NOMO-1 (cell line): ENCODE data around the gene LGR6.
"Not testable (repeated sequence)": the region's sequence is repeated elsewhere in the genome, so short reads cannot be mapped to it uniquely, and the experiment has no call there.

ENCODE experiments used
- DNase-seq, 2 experiments: peaks; one replicate each; lab custom pipeline; 2025; ENCODE audit not compliant: unreplicated experiment in 2 of 2; lab: John Stamatoyannopoulos, UW

LGR6 gene

DNA sequence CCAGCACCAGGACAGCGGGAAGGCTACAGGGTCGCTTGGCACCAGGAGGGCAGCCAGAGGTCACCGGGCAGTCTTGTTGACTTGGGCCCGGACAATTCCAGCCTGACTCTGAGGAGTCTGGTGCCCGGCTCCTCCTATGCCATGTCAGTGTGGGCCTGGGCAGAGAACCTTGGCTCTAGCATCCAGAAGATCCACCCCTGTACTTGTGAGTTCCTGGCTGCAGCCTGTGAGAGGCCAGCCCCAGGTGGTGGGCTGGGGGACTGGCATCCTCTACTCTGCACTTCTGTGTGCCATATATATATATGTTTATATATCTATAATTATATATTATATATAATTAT, 21.6 kb upstream of the LGR6 start:
- DNase-seq: peak in 1 of 2 experiments; percentile 45

DNA sequence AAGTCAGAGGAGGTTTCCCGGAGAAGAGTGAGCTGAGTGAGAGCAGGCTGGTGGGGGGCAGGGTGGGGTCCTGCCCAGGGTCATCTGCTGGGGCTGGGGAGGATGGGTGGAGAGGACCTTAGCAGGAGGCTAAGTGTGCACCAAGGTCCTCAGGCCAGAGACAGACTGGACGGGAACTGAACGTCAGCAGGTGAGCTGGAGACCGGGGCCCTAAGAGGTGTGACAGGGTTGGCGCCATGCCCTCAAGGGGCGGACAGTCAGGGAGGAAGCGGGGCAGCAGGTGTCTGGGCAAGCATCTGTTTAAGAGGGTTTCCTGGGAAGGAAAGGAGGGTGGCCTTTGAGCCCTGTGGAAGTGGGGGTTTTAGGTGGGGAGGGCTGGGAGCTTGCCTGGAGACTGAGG, 19.6 kb upstream of the LGR6 start:
- no peak for DNase-seq

DNA sequence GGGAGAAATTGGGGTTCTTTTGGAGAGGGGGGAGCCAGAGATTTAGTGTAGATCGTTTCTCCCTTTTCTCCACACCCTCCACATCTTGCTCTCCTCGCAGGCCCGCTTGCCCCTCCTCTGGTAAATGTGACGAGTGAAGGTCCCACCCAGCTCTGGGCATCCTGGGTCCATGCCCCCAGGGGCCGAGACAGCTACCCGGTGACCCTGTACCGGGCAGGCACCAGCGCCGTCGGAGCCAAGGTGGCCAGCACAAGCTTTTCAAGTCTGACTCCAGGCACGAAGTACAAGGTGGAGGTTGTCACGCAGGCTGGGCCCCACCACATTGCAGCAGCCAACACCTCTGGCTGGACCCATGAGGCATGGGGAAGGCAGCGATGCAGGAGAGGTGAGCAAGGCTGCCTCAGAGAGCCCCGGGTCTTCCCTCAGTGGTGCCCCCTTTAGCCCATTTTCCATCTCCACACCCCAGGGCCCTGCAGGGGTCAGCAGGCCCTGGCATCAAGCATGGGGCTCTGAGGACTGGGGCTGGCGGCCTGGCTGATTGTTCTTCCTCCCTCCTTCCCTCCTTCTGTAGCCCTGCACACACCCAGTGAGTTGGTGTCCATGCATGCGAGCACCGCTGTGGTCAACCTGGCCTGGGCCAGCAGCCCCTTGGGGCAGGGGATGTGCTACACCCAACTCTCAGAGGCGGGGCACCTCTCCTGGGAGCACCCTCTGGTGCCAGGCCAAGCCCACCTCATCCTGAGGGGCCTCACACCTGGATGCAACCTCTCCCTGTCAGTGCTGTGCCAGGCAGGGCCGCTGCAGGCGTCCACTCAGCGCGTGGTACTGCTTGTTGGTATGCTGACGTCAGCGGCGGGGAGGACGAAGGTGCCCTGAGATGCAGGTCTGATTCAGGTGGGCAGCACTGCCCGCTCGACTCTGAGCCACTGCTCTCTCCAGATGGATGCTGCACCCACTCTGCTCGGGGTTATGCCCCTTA, 16.4 kb upstream of the LGR6 start:
- DNase-seq: no peak

DNA sequence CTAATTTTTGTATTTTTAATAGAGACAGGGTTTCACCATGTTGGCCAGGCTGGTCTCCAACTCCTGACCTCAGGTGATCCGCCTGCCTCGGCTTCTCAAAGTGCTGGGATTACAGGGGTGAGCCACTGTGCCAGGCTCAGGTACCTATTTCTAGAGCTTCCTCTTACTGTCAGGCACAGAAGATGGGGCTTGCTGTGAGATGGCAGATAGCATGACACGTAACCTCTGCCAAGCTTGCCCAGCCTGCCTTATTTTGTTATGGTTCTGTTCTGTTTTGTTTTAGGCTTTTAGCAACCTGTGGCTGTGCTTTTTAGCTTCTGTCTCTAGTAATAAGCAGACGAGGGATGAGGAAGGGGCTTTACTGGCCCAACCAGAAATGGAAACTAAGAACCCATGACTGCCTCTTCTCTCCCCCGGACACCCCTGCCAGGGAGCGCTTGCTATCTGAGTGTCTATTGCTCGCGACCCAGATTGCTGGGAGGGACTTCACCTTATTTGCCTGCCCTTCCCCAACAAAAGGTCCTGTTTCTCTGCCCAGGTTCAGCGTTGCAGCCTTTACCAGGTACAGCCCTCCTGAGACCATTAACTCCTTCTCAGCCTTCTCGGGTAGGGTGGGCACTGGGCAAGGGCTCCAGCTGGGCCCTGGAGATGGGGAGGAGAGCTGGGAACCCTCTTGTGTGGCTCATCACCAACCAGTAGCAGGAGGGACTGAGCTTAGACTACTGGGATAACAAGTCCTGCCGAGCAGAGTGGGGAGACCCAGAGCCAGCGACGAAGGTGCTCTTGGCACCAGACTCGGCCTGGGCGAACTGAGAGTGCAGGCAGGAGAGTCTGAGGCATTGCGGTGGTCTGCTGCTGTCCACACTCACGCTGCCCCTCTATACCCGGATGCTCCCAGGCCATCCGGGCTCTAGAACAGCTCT, 13.5 kb upstream of the LGR6 start:
- no peak for DNase-seq

DNA sequence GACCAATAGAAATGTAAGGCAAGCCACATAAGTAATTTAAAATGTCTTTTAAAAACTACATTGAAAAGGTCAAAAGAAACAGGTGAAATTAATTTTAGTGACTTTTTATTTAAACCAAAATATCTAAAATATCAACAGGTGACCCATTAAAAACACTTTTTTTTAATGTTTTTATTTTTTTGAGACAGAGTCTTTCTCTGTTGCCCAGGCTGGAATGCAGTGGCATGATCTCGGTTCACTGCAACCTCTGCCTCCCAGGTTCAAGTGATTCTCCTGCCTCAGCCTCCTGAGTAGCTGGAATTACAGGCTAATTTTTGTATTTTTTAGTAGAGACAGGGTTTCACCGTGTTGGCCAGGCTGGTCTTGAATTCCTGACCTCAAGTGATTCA, 12.9 kb upstream of the LGR6 start:
- not testable (repeated sequence) for DNase-seq

DNA sequence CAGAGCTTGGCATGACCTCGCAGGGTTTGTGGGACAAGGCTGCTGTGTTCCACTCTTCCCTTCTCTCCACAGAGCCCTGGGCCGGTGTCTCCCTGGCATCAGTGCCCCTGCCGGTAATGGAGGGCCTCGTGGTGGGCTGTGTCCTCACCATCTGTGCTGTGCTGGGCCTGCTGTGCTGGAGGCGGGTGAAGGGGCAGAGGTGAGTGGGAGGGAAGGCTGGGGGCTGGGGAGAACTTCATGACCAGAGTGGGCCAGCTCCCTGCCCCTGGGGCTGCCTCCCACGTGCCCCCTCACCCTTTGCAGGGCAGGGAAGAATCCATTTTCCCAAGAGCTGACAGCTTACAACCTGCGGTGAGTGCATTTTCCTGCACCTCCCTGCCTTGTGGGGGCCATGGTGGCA, 12.0 kb upstream of the LGR6 start:
- DNase-seq: no peak

DNA sequence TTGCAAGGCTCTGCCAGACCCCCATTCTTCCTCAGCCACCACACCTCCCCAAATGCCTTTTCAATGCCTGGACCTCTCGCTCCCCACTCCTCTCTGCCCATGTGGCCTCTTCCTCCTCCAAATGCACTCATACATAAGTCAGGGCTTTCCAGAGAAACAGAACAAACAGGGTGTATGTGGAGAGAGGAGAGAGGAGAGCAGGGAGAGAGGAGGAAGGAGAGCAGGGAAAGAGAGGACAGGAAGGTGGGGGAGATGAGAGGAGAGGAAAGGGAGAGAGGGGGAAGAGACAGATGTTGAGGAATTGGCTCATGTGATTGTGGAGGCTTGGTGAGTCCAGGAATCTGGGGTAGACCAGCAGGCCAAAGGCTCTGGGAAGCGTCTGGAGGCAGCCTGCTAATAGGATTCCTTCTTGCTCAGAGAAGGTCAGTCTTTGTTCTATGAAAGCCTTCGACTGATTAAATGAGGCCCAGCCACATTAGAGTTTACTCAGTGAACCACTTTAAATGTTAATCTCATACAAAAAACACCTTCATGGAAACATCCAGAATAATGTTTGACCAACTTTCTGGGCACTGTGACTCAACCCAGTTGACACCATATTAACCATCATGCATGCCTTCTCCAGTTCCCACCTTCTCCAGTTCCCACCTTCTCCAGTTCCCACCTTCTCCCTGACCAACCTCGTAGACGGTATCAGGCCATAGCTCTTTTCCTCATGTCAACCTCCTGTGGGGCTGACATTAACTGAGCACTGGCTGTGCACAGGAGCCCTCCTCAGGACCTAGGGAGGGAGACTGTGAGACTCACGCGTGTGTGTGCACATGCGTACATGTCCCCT, 11.3 kb upstream of the LGR6 start:
- no peak for DNase-seq

DNA sequence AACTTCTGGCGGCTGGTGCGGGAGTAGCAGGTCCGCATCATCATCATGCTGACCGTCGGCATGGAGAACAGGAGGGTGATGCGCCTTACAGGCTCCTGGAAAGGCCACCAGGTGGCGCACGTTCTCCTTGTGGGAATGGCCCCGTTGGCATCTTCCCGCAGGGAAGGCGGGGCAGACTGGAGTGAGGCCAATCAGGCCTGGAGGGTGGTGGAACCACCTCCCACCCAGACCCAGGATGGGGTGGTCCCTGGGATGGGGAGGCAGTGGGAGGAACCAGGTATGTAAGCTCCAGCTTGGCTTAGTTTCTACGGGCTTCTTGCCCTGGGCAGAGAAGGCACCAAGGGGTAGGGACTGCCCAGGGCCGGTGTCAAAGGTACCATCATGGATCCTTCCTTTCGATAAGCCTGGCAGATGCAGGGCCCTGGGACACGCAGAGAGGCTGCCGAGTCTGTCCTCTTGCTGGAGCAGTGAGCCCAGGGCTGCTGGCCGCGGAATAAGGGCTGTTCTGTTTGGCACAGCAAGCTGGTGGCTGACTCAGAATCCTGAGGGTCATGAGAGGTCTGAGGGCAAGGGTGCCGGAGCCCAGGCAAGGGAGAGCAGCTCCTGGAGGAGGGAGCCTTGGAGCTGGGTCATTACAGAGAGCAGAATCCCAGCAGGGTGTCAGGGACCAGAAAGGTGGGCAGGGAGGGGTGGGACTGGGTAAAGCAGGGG, 8.7 kb upstream of the LGR6 start:
- peak; percentile 58 to 68 for DNase-seq

DNA sequence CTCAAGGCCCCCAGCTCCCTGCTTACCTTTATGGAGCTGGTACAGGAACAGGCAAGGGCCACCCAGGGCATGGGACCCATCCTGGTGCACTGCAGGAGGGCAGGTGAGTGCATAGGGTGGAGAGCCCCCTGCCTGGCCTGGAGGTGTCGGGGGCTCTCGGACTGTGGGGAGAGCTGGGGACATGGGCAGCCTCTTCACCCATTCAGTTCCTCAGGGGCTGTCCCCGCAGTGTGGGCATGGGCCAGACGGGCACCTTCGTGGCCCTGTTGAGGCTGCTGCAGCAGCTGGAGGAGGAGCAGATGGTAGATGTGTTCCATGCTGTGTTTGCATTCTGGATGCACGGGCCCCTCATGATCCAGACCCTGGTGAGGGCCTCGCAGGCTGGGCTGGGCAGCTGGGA, 7.3 kb upstream of the LGR6 start:
- DNase-seq: no peak

DNA sequence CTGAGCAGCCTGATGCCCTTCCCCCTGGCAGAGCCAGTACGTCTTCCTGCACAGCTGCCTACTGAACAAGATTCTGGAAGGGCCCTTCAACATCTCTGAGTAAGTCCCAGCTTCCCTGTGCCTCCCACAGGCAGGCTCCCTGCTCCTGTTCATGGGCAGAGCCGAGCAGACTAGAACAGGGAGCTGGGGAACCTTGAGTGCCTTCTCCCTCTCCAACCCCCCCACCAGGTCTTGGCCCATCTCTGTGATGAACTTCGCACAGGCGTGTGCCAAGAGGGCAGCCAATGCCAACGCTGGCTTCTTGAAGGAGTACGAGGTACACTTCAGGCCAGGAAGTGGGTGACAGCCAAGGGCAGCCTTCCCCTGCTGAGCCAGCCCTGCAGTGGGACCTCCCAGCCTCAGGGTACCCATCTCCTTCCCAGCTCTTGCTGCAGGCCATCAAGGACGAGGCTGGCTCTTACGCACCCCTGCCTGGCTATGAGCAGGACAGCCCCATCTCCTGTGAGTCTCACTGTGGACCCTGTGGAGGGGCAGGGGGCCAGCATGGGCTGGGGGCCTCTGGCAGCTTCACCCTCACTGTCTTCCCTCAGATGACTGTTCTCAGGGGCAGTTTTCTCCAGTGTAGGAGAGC, 6.4 kb upstream of the LGR6 start:
- DNase-seq: no peak

DNA sequence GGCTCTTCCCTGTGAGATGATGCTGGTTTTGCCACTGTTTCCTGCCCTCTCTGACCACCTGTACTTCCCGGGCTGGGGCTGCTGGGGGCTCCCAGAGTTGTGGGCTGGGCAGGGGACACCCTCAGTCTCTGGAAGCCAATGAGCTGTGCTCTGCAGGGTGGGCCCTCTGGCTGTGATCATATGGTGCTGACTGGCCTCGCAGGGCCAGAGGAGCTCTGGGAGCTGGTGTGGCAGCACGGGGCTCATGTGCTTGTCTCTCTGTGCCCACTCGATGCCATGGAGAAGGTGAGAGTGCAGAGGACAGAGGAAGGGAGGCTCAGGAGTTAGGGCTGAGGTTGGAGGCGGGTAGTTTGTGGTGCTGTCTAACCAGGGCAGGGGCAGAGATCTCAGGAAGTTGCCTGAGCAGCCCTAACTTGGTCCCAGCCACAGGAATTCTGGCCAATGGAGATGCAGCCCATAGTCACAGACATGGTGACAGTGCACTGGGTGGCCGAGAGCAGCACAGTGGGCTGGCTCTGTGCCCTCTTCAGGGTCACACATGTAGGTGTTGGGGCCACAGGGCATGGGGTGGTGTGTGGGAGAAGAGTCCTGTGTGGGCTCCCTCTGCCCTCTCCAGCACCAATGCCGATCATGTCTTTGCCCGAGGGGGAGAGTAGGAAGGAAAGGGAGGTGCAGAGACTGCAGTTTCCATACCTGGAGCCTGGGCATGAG, 5.7 kb upstream of the LGR6 start:
- no peak for DNase-seq

DNA sequence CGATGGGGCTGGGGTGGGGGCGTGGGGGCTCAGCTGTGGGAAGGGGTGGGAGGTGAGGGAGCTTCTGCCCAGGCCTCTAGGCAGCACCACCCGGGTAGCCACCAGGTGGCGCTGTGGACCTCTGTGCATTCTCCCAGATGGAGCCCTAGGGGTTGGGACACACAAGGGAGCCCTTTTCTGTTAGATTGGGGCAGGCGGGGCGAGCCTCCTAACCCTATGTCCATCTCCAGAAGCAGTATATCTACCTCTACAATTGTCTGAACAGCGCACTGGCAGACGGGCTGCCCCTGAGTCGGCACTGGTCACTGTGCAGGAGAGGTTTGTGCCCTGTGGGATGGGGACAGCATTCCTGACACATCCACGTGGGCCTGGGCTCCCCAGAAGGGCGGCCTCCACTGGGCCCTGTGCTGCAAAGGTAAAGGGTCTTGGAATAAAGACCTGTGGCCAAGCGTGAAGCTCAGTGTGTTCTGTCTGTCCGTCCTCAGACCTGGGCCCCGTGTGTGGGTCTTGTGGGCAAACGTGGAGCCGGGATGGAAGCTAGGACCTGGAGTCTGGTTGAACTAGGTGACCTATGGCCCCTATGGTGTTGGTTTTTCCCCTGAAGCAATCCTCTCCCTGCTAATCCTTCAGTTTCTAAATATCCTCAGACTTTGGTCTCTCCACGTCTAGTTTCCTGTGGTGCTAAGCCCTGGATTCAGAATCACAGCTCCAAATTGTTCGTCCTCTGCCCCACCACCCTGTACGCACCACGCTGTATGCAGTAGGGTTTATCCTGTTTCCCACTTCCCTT, 4.4 kb upstream of the LGR6 start:
- DNase-seq: peak; percentile 13 to 52

DNA sequence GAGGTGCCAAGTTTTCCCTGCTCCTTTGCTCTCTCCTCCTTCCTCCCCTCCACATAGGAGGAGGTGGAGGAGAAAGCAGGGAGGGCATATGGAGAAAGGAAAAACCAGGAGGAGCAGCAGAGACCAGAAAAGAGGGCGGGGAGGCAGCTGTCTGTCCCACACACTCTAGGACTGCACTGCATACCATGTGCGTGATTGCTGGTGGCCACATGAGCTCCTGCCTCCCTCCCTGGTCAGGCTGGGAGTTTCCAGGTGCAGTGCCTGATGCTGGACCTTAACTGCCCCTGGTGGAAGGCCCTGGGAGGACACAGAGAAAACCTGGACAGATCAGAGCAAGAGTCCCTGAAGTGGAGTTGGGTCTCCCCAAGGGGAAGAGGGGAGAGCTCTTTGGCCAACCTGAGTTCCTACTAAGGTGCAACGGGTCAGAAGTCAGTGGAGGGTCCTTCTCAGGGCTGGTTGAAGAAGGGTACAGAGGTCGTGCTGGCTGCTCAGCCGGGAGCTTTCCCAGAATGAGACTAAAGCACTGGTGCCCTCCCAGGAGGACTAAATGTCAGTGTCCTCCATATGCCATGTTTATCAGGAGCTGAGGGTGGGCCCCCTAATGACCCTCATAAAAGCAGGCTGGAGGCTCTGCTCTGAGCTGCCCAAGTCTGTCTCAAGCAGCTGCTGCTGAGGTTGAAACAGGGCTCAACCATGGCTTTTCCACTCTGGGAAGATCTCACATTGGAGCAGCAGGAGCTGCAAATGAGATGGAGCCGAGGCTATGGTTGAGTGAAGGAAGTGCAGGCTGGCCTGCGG, 3.5 kb upstream of the LGR6 start:
- no peak for DNase-seq

DNA sequence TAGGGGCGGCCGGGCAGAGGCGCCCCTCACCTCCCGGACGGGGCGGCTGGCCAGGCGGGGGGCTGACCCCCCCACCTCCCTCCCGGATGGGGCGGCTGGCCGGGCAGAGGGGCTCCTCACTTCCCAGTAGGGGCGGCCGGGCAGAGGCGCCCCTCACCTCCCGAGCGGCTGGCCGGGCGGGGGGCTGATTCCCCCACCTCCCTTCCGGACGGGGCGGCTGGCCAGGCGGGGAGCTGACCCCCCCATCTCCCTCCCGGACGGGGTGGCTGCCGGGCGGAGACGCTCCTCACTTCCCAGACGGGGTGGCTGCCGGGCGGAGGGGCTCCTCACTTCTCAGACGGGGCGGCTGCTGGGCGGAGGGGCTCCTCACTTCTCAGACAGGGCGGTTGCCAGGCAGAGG, 2.2 kb upstream of the LGR6 start:
- not testable (repeated sequence) for DNase-seq

DNA sequence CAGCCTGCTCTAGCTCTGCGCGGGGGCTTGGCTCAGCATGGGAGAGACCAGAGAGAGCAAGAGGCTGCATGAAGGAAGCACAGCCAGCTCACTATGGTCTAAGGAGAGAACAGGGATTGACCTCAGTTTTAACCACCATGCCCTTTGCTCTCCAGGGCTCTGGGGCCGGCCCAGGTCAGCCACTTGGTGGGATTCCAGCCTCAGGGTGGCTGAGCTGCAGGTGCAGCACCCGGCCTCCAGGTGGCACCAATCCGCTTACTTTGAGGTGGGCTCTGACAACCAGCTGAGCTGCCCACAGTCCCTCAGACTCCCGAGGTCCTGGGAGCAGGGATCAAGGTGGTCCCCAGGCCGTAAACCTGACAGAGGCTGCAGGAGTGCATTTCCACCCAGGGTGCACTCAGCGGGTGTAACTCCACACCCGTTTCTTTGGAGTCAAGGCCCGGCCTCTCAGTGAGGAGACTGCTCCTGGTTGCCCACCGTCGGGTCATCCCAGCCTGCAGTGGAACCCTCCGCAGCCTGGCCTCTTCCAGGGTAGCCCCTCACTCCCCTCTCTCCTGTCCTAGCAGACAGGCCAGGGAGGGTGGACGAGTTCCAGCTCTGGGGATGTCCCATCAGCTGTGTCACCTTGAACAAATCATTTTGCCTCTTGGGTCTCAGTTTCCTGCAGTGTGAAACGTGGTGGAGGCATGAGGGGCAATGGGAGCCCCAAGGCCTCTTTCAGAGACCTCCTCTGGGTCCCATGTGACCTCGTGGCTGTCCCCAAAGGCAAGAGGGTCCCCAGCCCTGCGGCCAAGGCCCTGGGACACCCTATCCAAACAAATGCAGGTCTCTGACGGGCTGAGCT, 607 bp upstream of the LGR6 start:
- DNase-seq: peak; percentile 27 to 50

DNA sequence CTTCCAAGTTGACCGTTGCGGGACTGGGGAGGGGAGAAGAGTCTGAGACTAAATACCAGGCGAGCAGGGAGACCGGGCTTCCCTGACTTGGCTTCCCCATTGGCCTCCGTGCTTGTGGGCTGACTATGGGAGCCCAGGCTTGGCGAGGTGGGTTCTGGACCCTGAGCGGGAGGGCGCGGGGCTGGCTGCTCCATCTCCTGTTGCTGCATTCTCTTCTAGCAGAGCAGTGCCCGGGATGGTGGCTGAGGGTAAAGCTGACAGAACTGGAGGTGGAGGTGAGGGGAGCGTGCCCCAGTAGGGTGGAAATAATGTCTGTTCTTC, 689 bp downstream of the LGR6 start:
- no peak for DNase-seq
